ENCODE data around the gene CNNM2.
A peak's percentile ranks its signal among the peaks of the same experiment; 100 is the strongest.
"Not testable (repeated sequence)": the region's sequence is repeated elsewhere in the genome, so short reads cannot be mapped to it uniquely, and the experiment has no call there.

The CNNM2 gene

GRCh38 chr10:103042908-103043307, 124.8 kb downstream of the CNNM2 start:
- DNase-seq: no peak

GRCh38 chr10:103044942-103045489, 126.9 kb downstream of the CNNM2 start:
- no peak for DNase-seq

- DNase-seq: no peak
Observed at GRCh38 chr10:103045961-103046360, 127.9 kb downstream of the CNNM2 start.

- DNase-seq: no peak
Observed at GRCh38 chr10:103047381-103047780, 129.3 kb downstream of the CNNM2 start.

- no peak for DNase-seq
Observed at GRCh38 chr10:103049237-103049636, 131.1 kb downstream of the CNNM2 start.

GRCh38 chr10:103053659-103054581, 135.8 kb downstream of the CNNM2 start:
- DNase-seq: no peak

- DNase-seq: no peak
Observed at GRCh38 chr10:103054621-103055020, 136.5 kb downstream of the CNNM2 start.

- DNase-seq: no peak
Observed at GRCh38 chr10:103055105-103055504, 137.0 kb downstream of the CNNM2 start.

- DNase-seq: no peak
Observed at GRCh38 chr10:103058034-103058433, 139.9 kb downstream of the CNNM2 start.

GRCh38 chr10:103060575-103060974, 142.5 kb downstream of the CNNM2 start:
- DNase-seq: no peak

GRCh38 chr10:103062854-103063590, 144.9 kb downstream of the CNNM2 start:
- no peak for DNase-seq

- no peak for DNase-seq
Observed at GRCh38 chr10:103064956-103065355, 146.9 kb downstream of the CNNM2 start.

- no peak for DNase-seq
Observed at GRCh38 chr10:103066141-103067098, 148.3 kb downstream of the CNNM2 start.

GRCh38 chr10:103067099-103067477, 149.0 kb downstream of the CNNM2 start:
- not testable (repeated sequence) for DNase-seq

GRCh38 chr10:103067484-103067883, 149.4 kb downstream of the CNNM2 start:
- DNase-seq: no peak

GRCh38 chr10:103067956-103068355, 149.9 kb downstream of the CNNM2 start:
- no peak for DNase-seq

- DNase-seq: peak; percentile 65
Observed at GRCh38 chr10:103069453-103070331, 151.6 kb downstream of the CNNM2 start.

- no peak for DNase-seq
Observed at GRCh38 chr10:103072276-103072675, 154.2 kb downstream of the CNNM2 start.

- DNase-seq: no peak
Observed at GRCh38 chr10:103072891-103073290, 154.8 kb downstream of the CNNM2 start.

GRCh38 chr10:103077020-103077419, 158.9 kb downstream of the CNNM2 start:
- DNase-seq: no peak

- no peak for DNase-seq
Observed at GRCh38 chr10:103077491-103078308, 159.6 kb downstream of the CNNM2 start.

All from NCI-H1436 (cell line).